Right atrium auricular region (tissue), 2 donors: Measurements from ENCODE around the gene THRA. TPM values are rescaled to one million over a fixed set of nuclear protein-coding genes. Genes with fewer than 3 reads are reported as not detected.

ENCODE experiments used
- DNase-seq: peaks from one replicate; pipeline ENCODE4 v3.0.0-alpha.2; 2019; ENCODE audit warnings: low spot score
- H3K27ac ChIP-seq, 2 donors: fragments of 200-600 bp; sonication (generic); 1 replicate in 1 of 2; 2 replicates in 1 of 2; pipeline ENCODE4 v1.5.1; 2016 to 2019
- H3K27me3 ChIP-seq, 2 donors: fragments of 200-600 bp; sonication (generic); one replicate each; pipeline versions ENCODE4 v1.5.1 to v1.6.0; 2017 to 2019
- H3K36me3 ChIP-seq: fragments of 200-600 bp; sonication (generic); one replicate; pipeline ENCODE4 v1.5.1; 2016
- H3K4me1 ChIP-seq, 2 donors: fragments of 200-600 bp; sonication (generic); one replicate each; pipeline versions ENCODE4 v1.5.1 to v1.6.0; 2017 to 2019
- H3K4me3 ChIP-seq, 2 donors: fragments of 200-600 bp; sonication (generic); 1 replicate in 1 of 2; 2 replicates in 1 of 2; pipeline ENCODE4 v1.5.1; 2017 to 2019; ENCODE audit warnings: mild to moderate bottlenecking in 1 of 2, moderate library complexity in 1 of 2
- H3K9me3 ChIP-seq, 2 donors: fragments of 200-600 bp; sonication (generic); one replicate each; pipeline ENCODE4 v1.5.1; 2019
- CTCF ChIP-seq, 2 donors: fragments of 200-600 bp; sonication (generic); IDR thresholded peaks; one replicate each; pipeline ENCODE4 v1.5.1; 2019; ENCODE audit warnings: antibody characterized with exemption in 2 of 2
- total RNA-seq, 2 donors: library from RNA; depleted of rRNA; stranded (reverse); fragments of >200 nt; gene quantifications; one replicate each; pipeline ENCODE4 v1.1.0, GENCODE V29; 2016

THRA gene
- total RNA-seq, 2 donors from 2014 or later: 60.3 to 69.0 TPM

GRCh38 chr17:40076591-40076990, 13.8 kb downstream of the THRA start:
- TF ChIP-seq CTCF (IDR thresholded peaks at IDR 0.05): no peak
- Histone ChIP-seq H3K36me3 (peaks cover 34% of the 10 kb centered on the region), H3K27ac (peak overlapping the region; percentile 95 to 98), H3K4me1 (peaks cover 0 to 55% of the 10 kb centered on the region in 2 donors), H3K4me3 (no peak overlapping the region), H3K9me3 (no peaks in the 10 kb centered on the region), H3K27me3 (no peaks in the 10 kb centered on the region)
- DNase-seq: no peak

GRCh38 chr17:40079545-40079944, 16.8 kb downstream of the THRA start:
- Histone ChIP-seq H3K27me3 (no peaks in the 10 kb centered on the region), H3K4me3 (no peak overlapping the region), H3K27ac (no peak overlapping the region), H3K4me1 (peaks cover 0 to 26% of the 10 kb centered on the region in 2 donors), H3K36me3 (peaks cover 45% of the 10 kb centered on the region), H3K9me3 (no peaks in the 10 kb centered on the region)
- no peak for TF ChIP-seq CTCF (IDR thresholded peaks at IDR 0.05)
- no peak for DNase-seq

GRCh38 chr17:40084477-40084876, 21.7 kb downstream of the THRA start:
- DNase-seq: no peak
- Histone ChIP-seq H3K27ac (no peak overlapping the region), H3K9me3 (no peaks in the 10 kb centered on the region), H3K27me3 (no peaks in the 10 kb centered on the region), H3K36me3 (peaks cover 74% of the 10 kb centered on the region), H3K4me3 (no peak overlapping the region), H3K4me1 (peaks cover 0 to 12% of the 10 kb centered on the region in 2 donors)
- TF ChIP-seq CTCF (IDR thresholded peaks at IDR 0.05): no peak

GRCh38 chr17:40086150-40087044, 23.6 kb downstream of the THRA start:
- peak; percentile 81 to 93 for TF ChIP-seq CTCF (IDR thresholded peaks at IDR 0.05)
- Histone ChIP-seq H3K27ac (peak overlapping the region in 1 of 2 donors; percentile 56), H3K9me3 (no peaks in the 10 kb centered on the region), H3K27me3 (no peaks in the 10 kb centered on the region), H3K4me3 (no peak overlapping the region), H3K4me1 (peaks cover 0 to 31% of the 10 kb centered on the region in 2 donors), H3K36me3 (peaks cover 72% of the 10 kb centered on the region)
- DNase-seq: no peak

GRCh38 chr17:40087049-40087794, 24.5 kb downstream of the THRA start:
- Histone ChIP-seq H3K27me3 (no peaks in the 10 kb centered on the region), H3K4me3 (no peak overlapping the region), H3K4me1 (peaks cover 0 to 39% of the 10 kb centered on the region in 2 donors), H3K36me3 (peaks cover 72% of the 10 kb centered on the region), H3K27ac (no peak overlapping the region), H3K9me3 (no peaks in the 10 kb centered on the region)
- DNase-seq: no peak
- no peak for TF ChIP-seq CTCF (IDR thresholded peaks at IDR 0.05)
